Body of pancreas (tissue), 4 donors: ENCODE results near the gene NOTCH2.

Source experiments
- POLR2A ChIP-seq, 3 donors: fragments of 450-650 bp; IDR thresholded peaks; one replicate each; pipeline ENCODE4 v1.6.1; 2016; ENCODE audit warnings: antibody characterized with exemption in 3 of 3, mild to moderate bottlenecking in 2 of 3
- TF ChIP-seq, protein P1 (sequence below), 7 experiments: fragments of 450-650 bp in 4 of 7; fragments of 200-600 bp in 3 of 7; sonication (generic) in 3 of 7; IDR thresholded peaks; one replicate each; pipeline ENCODE4 v1.5.1; 2016 to 2019; ENCODE audit warnings: antibody characterized with exemption in 7 of 7

DNA sequence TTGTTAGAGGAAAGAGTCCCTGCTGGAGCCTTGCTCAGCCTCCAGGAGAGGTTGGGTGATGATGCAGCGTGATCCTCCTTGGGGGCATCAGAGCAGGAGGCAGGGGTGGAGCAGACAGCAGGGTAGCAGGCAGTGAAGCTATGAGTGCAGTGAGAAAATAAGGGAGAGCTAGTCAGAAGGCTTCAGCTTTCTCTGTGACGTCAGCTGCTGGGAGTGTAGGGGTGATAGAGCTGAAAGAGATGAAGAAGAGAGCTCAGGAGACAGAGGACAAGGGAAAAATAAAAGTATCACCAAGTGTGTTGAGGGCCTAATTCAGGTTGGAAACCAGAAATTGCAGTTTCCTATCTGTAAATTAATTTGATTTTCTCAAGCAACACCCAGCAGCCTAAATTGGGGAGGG is 170.9 kb downstream of the NOTCH2 start:
- TF ChIP-seq, protein P1, sequence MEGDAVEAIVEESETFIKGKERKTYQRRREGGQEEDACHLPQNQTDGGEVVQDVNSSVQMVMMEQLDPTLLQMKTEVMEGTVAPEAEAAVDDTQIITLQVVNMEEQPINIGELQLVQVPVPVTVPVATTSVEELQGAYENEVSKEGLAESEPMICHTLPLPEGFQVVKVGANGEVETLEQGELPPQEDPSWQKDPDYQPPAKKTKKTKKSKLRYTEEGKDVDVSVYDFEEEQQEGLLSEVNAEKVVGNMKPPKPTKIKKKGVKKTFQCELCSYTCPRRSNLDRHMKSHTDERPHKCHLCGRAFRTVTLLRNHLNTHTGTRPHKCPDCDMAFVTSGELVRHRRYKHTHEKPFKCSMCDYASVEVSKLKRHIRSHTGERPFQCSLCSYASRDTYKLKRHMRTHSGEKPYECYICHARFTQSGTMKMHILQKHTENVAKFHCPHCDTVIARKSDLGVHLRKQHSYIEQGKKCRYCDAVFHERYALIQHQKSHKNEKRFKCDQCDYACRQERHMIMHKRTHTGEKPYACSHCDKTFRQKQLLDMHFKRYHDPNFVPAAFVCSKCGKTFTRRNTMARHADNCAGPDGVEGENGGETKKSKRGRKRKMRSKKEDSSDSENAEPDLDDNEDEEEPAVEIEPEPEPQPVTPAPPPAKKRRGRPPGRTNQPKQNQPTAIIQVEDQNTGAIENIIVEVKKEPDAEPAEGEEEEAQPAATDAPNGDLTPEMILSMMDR (IDR thresholded peaks at IDR 0.05): no peak
- no peak for TF ChIP-seq POLR2A (IDR thresholded peaks at IDR 0.05)
